AG08396 (cell line): ENCODE data around the gene OPHN1.

ENCODE experiments used
- DNase-seq: peaks from one replicate; pipeline ENCODE4 v3.0.0; 2012; ENCODE audit warnings: low spot score, mixed read lengths

The OPHN1 gene

GRCh38 chrX:68433155-68433980, at the start of gene OPHN1:
OPHN1 (minus strand) TSS chrX:68433495; CDS start chrX:68433020, 475 bp downstream.
- peak; percentile 64 for DNase-seq

DNA sequence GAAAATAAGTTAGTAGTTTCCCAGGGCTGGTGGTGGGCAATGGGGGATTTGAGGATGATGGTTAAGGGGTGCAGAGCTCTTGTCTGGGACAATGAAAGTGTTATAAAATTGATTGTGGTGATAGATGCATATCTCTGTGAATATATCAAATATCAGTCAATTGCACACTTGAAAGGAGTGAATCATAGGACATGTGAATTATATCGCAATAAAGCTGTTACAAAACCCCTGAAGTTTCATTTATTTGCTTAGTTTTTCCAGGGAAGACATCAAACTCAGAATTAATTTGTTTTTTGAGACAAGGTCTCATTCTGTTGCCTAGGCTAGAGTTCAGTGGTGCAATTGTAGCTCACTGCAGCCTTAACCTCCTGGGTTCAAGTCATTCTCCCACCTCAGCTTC, 47.7 kb upstream of the OPHN1 start:
- no peak for DNase-seq

GRCh38 chrX:68464796-68465195, 31.5 kb upstream of the OPHN1 start:
- DNase-seq, result no peak

DNA sequence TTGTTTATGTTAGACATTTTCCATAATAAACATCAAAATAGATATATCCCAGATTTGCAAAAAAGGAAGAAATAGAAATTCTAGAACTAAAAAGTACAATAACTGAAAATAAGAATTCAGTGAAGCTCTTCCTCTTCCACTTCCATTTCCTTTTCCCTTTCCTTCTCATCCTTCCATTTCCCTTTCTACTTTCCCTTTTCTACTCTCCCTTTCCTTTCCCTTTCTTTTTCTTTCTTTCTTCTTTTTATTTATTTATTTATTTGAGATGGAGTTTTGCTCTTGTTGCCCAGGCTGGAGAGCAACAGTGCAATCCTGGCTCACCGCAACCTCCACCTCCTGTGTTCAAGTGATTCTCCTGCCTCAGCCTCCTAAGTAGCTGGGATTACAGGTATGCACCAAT, 30.6 kb upstream of the OPHN1 start:
- DNase-seq, result no peak

DNA sequence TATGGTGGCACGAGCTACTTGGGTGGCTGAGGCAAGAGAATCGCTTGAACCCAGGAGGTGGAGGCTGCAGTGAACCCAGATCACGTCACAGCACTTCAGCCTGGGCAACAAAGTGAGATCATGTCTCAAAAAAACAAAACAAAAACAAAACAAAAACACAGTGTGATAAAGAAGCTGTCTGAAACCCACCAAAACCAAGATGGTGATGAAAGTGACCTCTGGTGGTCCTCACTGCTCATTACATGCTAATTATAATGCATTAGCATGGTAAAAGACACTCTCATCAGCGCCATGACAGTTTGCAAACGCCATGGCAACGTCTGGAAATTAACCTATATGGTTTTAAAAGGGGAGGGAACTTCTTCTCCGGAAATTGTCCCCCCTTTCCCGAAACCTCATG, 29.4 kb upstream of the OPHN1 start:
- no peak for DNase-seq

GRCh38 chrX:68462197-68462596, 28.9 kb upstream of the OPHN1 start:
- DNase-seq, result no peak

DNA sequence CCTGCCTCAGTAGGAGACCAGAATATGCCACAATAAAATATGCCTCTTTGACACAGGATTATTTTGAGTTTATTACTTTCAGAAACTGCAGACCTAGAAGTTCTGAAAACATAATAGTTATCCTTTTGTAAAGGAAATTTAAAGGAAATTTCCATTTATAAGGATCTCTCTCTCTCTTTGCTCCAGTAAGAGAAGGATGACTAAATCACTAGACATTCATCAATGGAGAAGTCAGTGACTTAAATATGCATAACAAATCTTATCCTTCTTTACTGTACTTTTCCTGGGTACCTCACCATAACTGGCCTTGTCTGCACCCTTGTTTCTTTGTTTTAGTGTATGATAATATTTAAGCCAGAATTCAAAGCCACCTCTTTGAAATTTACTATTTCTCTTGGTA, 28.3 kb upstream of the OPHN1 start:
- no peak for DNase-seq

- DNase-seq, result no peak
These were observed 27.8 kb upstream of the OPHN1 start for GRCh38 chrX:68461093-68461492.

DNA sequence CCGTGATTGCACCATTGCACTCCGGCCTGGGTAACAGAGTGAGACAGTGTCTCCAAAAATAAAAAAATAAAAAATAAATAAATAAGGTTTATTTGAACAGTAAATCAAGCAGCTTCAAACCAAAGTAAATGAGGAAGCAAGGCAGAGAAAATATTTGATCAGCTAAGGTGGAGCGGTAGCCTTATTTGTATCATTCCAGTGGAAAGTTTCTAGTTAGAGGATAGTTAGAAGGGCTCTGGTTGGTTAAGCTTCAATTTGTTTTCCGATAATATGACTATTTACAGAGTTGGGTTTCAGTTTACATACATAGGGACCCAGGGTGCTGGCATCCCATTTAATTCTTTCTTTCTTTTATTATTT, 21.8 kb upstream of the OPHN1 start:
- DNase-seq, result no peak

DNA sequence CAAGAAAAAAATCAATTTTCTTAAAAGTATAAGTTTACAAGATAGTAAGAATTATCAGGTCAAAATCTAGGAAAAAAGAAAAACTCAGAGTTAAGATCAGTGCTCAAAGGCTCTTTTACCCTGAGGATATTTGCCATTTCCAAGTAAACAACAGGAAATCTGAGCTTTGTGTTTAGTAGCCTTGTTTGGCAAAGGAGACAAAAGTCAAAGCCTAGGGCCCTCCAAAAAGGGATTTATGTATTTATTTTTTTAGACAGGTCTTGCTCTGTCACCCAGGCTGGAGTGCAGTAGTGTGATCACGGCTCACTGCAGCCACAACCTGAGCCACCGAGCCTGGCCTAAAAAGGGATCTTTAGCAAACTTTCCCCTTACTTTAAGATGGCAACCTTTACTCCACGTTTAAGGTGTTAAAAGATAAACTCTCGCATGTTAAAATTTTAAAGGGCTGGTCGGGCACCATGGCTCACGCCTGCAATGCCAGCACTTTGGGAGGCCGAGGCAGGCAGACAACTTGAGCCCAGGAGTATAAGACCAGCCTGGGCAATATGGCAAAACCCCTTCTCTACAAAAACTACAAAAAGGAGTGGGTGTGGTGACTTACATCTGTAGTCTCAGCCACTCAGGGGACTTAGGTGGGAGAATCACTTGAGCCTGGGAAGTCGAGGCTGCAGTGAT, 21.3 kb upstream of the OPHN1 start:
- DNase-seq, result no peak

DNA sequence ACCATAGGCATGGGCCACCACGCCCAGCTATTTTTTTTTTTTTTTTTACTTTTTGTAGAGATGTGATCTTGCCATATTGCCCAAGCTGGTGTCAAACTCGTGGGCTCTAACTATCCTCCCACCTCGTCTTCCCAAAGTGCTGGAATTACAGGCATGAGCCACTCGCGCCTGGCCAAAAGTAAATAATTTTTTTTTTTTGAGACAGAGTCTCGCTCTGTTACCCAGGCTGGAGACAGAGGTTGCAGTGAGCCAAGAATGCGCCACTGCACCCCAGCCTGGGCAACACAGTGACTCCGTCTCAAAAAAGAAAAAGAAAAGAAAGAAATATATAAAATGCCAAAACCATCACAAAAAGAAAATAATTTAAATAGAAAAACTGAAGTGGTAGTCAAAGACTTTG, 18.4 kb upstream of the OPHN1 start:
- DNase-seq, result no peak

DNA sequence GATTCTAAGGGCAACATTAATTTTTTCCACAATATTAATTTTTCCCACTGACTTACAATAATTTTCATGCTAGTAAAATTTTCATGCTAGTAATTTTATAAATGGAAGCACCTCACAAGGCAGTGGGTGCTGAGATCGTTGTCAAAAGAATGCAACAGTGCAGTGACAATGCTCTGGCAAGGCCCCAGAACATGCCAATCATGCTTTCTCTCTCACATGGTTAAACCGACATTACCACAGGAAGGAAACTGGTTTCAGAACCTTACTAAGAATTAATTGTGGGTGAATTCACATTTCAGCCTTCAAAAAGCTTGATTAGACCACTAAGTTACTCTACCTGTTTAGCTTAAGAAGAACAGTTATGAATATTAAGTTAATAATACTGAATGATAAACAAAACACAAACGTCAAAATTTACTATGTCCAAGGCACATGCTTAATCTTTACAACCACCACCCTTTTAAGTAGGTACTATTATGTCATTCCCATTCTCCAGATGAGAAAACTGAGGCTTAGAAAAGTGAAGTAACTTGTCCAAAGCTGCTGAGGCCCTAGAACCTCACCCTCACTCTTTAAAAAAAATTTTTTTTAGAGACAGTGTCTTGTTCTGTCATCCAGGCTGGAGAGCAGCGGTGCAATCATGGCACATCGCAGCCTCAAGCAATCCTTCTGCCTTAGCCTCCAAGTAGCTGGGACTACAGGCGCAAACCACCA, 10.0 kb upstream of the OPHN1 start:
- peak; percentile 16 for DNase-seq

DNA sequence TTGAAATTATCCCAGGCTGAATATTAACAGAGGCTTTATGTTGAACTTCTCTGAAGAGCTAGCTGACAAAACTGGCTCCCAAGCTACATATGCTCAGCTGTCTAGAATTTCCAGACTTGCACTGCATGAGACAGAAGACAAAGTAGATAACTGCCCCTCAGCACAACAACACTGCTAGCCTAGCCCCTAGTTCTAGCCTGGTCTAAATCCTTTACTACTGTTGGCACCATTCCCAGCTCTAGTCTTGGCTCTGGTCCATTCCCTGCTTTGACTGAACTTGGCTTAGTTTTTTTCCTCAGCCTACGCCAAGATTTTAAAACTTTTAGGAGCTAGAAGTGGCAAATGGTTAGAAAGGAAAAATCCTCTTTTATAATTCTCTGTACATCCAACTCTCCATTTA, 7.6 kb upstream of the OPHN1 start:
- peak; percentile 9 for DNase-seq

GRCh38 chrX:68440442-68440841, 7.1 kb upstream of the OPHN1 start:
- DNase-seq, result no peak

DNA sequence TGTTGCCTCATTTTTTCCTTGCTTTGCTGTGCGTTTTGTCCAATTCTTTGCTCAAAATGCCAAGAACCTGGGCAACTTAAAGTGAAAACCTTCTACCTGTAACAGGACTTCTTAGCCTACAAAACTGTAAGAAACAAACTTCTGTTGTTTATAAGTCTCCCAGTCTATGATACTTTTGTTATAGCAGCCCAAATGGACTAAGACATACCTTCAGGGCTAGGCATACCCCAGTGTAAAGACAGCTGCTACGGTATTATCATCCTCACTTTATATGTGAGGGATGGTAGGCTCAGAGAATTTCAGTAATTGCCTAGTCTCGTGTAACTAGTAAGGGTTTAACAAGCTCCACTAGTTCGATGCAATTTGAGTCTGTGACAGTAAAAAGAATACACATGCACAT, 6.0 kb upstream of the OPHN1 start:
- no peak for DNase-seq

GRCh38 chrX:68438575-68438974, 5.3 kb upstream of the OPHN1 start:
- DNase-seq, result no peak

DNA sequence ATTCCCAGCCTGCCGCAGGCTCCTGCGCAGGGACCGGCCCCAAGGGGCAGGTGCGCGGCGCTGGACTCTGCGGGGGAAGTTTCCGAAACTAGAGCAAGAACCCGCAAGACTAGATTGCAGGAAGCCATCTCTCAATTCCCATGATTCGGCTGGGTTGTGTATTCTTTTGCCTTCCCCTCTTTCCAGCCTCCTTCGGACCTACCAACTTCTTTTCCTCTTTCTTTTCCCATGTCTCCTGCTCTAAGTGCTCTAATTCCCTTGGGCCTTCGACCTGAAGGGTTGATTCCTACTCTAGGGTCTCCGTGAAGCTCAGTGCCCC, 645 bp upstream of the OPHN1 start:
- no peak for DNase-seq

GRCh38 chrX:68432648-68433047, 647 bp downstream of the OPHN1 start:
- no peak for DNase-seq

- no peak for DNase-seq
These were observed 1.5 kb downstream of the OPHN1 start for GRCh38 chrX:68431836-68432235.

DNA sequence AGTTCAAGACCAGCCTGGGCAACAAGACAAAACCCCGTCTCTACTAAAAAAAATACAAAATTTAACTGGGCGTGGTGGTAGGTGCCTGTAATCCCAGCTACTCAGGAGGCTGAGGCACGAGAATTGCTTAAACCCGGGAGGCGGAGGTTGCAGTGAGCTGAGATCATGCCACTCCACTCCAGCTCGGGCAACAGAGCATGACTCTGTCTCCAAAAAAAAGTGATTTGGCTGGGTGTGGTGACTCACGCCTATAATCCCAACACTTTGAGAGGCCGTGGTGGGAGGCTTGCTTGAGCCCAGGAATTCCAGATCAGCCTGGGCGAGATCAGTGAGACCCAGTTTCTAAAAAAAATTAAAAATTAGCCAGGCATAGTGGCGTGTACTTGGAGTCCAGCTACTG, 4.1 kb downstream of the OPHN1 start:
- DNase-seq, result no peak

DNA sequence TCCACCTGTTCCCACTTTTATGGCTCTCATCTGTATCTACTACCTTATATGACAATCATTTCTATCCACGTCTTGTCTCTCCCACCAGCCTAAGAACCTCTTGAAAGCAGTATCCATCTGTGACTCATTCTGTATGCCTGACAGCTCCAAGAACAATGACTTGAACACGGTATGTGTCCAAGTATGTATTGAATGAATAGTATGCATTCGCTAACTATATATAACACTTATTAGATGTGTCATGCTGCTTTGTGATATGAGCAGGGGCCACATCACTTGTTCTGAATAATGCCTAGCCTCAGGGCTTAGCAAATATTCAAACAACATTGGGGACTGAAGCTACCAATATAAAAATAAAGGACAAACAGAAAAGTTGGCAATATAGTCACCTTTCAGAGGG, 4.9 kb downstream of the OPHN1 start:
- no peak for DNase-seq

DNA sequence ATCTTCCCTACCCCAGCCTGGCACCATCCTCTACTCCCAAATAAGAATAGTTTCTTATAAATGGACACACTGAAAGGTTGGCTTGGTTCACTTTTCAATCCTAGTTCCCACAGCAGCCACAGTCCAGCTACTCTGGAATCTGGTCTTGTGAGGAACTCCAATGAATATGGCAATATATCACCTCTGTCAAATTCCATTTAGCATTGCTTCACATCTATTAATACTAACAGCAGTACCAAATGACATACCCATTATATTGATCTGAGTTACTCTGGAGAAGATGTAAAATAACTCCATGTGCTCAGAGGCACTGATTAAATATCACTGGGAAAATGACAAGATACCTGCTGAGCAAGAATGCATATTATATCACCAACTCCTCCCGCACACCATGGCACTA, 8.6 kb downstream of the OPHN1 start:
- no peak for DNase-seq

- no peak for DNase-seq
These were observed 10.8 kb downstream of the OPHN1 start for GRCh38 chrX:68422478-68422877.
